Stimulated activated naive CD8-positive, alpha-beta T cell treated with anti-CD3 and anti-CD28 coated beads, Interleukin-15, Interleukin-2, amounts not matched to agents 100 U/mL and 50 U/mL, for 24 hours (primary cell): ENCODE measurements around the gene PROSER1.
"Not testable (repeated sequence)": the region's sequence is repeated elsewhere in the genome, so short reads cannot be mapped to it uniquely, and the experiment has no call there.

Source experiments
- ATAC-seq: fragments of 150-1000 bp; cut with Tn5 transposase; one replicate; pipeline ENCODE4 v1.10.0; 2021
- DNase-seq: peaks from one replicate; pipeline ENCODE4 v3.0.0; 2021

PROSER1 gene

GRCh38 chr13:39037880-39038568 lies at the start of gene PROSER1, which contains the start of gene NHLRC3:
PROSER1 (minus strand) TSS chr13:39038089; CDS start chr13:39037242, 847 bp downstream.
NHLRC3 (plus strand) TSS chr13:39038456; CDS start chr13:39038640, 184 bp downstream.
- peak; percentile 84 for DNase-seq
- peak; percentile 84 for ATAC-seq

GRCh38 chr13:39086251-39086945 lies 48.5 kb upstream of the PROSER1 start:
- not testable (repeated sequence) for ATAC-seq, DNase-seq

GRCh38 chr13:39073983-39074382 lies 36.1 kb upstream of the PROSER1 start:
- no peak for ATAC-seq
- no peak for DNase-seq

GRCh38 chr13:39072842-39073241 lies 35.0 kb upstream of the PROSER1 start:
- DNase-seq (no peak), ATAC-seq (no peak)

- ATAC-seq (no peak), DNase-seq (no peak)
Observed at GRCh38 chr13:39062004-39062403, 24.1 kb upstream of the PROSER1 start.

GRCh38 chr13:39058040-39058439 lies 20.2 kb upstream of the PROSER1 start:
- DNase-seq (no peak), ATAC-seq (no peak)

GRCh38 chr13:39056018-39056417 lies 18.1 kb upstream of the PROSER1 start:
- DNase-seq (no peak), ATAC-seq (no peak)

- DNase-seq: no peak
- ATAC-seq: no peak
Observed at GRCh38 chr13:39054112-39054511, 16.2 kb upstream of the PROSER1 start.

GRCh38 chr13:39052944-39053343 lies 15.1 kb upstream of the PROSER1 start:
- DNase-seq (no peak), ATAC-seq (no peak)

GRCh38 chr13:39051157-39051556 lies 13.3 kb upstream of the PROSER1 start:
- ATAC-seq (no peak), DNase-seq (no peak)

- ATAC-seq: no peak
- DNase-seq: no peak
Observed at GRCh38 chr13:39049274-39049673, 11.4 kb upstream of the PROSER1 start.

GRCh38 chr13:39048806-39049205 lies 10.9 kb upstream of the PROSER1 start:
- DNase-seq: no peak
- no peak for ATAC-seq

- ATAC-seq (no peak), DNase-seq (no peak)
Observed at GRCh38 chr13:39047560-39047959, 9.7 kb upstream of the PROSER1 start.

- no peak for DNase-seq
- no peak for ATAC-seq
Observed at GRCh38 chr13:39044536-39044935, 6.6 kb upstream of the PROSER1 start.

- no peak for DNase-seq
- no peak for ATAC-seq
Observed at GRCh38 chr13:39040206-39040605, 2.3 kb upstream of the PROSER1 start.

GRCh38 chr13:39039041-39039440 lies 1.2 kb upstream of the PROSER1 start:
- no peak for ATAC-seq
- DNase-seq: no peak

GRCh38 chr13:39038569-39039030 lies 711 bp upstream of the PROSER1 start:
- DNase-seq (peak; percentile 56), ATAC-seq (peak; percentile 64)

GRCh38 chr13:39037410-39037879 lies 444 bp downstream of the PROSER1 start:
- ATAC-seq (peak; percentile 6), DNase-seq (no peak)

GRCh38 chr13:39036212-39036611 lies 1.7 kb downstream of the PROSER1 start:
- ATAC-seq (no peak), DNase-seq (peak; percentile 25)

GRCh38 chr13:39035799-39036198 lies 2.1 kb downstream of the PROSER1 start:
- DNase-seq (no peak), ATAC-seq (no peak)

GRCh38 chr13:39035204-39035603 lies 2.7 kb downstream of the PROSER1 start:
- DNase-seq (no peak), ATAC-seq (no peak)

GRCh38 chr13:39034085-39034484 lies 3.8 kb downstream of the PROSER1 start:
- ATAC-seq: no peak
- DNase-seq: no peak

GRCh38 chr13:39032150-39032549 lies 5.7 kb downstream of the PROSER1 start:
- ATAC-seq: no peak
- no peak for DNase-seq
